ENCODE results near the gene CYP4F3.
A peak's percentile ranks its signal among the peaks of the same experiment; 100 is the strongest.
"Not testable (repeated sequence)": the region's sequence is repeated elsewhere in the genome, so short reads cannot be mapped to it uniquely, and the experiment has no call there.

The CYP4F3 gene, protein sequence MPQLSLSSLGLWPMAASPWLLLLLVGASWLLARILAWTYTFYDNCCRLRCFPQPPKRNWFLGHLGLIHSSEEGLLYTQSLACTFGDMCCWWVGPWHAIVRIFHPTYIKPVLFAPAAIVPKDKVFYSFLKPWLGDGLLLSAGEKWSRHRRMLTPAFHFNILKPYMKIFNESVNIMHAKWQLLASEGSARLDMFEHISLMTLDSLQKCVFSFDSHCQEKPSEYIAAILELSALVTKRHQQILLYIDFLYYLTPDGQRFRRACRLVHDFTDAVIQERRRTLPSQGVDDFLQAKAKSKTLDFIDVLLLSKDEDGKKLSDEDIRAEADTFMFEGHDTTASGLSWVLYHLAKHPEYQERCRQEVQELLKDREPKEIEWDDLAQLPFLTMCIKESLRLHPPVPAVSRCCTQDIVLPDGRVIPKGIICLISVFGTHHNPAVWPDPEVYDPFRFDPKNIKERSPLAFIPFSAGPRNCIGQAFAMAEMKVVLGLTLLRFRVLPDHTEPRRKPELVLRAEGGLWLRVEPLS

DNA sequence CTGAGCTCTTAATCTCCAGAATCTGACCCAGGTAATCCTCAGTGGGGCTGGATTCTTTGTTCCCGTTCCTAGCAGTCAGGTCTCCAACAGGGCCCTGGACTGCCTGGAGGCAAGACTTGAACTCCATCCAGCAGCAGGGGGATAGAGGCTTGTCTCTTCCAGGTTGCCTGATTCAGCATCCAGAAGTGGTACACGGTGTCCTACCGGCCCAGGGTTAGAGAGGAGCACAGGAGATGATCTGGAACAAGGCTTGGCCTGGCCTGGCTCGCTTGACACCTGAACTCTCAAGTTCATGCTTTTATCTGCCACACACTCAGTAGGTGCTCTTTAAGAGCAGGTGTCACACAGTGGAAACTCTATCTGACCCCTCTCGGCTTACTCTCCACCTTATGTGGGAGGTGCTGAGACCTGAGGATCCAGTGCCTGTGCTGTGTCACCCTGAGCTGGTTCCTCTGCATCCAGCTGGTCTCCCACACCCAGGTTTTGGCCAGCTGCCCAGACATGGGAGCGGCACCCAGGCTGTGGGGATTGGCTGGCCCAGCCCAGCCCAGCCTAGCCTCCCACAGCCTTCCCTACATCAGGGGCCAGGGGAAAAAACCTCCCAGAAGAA, at the start of gene CYP4F3:
Gene CYP4F3 (plus strand): TSS at position 604 of the 610 bp plus-strand sequence. CDS start 519 bp downstream, outside the sequence.
- no peak for DNase-seq

DNA sequence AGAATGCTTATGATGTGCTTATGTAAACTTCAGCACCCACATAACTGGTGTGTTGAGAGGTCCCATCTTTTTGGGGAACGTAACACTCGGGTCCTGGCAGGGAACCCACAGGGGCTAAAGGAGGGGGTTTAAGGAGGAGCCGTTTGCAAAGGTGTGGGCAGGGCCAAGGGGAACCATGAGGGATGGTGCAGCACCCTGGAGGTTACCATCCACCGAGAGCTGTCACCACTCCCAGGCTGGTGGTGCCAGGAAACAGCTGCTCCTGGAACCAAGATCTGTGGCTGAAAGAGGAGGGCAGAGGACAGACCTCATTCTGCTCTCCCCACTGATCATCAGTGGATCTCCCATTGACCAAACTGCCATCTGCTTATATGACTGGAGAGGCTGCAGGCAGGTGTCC, 48.9 kb upstream of the CYP4F3 start:
- no peak for DNase-seq

DNA sequence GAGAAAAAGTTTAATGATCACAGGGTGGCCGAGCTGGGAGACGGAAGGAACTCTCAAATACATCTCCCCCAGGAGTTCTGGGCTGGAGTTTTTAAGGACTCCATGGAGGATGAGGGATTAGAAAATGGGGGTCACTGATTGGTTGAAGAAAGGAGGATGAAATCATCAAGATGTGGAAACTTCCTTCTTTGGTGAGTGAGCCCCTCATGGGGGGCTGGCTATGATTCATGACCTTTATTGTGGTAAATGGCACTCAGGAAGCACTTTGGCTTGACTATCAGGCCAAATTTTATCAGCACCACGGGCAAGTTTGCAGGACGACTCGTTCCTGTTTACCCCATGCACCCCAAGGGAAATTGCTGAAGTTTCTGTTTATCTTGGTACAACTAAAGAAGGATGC, 48.2 kb upstream of the CYP4F3 start:
- DNase-seq, result not testable (repeated sequence)

DNA sequence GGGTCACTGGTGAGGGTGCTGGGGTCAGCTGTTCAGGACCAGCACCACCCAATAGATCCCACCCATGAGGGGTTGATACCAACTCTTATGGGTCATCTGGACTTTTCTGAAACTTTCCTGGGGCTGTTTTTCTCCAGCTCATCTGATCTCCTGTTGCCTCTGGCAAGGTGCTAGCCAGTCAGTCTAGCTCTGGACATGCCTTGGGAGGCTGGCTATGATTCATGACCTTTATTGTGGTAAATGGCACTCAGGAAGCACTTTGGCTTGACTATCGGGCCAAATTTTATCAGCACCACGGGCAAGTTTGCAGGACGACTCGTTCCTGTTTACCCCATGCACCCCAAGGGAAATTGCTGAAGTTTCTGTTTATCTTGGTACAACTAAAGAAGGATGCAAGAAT, 46.9 kb upstream of the CYP4F3 start:
- not testable (repeated sequence) for DNase-seq

DNA sequence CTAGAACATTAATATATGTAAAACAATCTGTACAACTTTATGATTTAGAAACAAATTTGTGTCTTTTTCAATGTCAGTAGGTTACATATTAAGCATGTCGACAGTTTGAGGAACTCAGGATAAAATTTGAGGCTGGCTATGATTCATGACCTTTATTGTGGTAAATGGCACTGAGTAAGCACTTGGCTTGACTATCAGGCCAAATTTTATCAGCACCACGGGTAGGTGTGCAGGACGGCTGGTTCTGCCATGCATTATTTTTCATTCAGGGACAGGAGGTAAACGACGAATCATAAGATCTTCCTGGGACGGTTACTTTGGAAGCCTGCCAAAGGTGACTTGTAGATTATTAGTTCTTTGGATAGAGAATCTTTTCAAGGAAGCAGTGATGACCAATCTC, 45.6 kb upstream of the CYP4F3 start:
- no peak for DNase-seq

DNA sequence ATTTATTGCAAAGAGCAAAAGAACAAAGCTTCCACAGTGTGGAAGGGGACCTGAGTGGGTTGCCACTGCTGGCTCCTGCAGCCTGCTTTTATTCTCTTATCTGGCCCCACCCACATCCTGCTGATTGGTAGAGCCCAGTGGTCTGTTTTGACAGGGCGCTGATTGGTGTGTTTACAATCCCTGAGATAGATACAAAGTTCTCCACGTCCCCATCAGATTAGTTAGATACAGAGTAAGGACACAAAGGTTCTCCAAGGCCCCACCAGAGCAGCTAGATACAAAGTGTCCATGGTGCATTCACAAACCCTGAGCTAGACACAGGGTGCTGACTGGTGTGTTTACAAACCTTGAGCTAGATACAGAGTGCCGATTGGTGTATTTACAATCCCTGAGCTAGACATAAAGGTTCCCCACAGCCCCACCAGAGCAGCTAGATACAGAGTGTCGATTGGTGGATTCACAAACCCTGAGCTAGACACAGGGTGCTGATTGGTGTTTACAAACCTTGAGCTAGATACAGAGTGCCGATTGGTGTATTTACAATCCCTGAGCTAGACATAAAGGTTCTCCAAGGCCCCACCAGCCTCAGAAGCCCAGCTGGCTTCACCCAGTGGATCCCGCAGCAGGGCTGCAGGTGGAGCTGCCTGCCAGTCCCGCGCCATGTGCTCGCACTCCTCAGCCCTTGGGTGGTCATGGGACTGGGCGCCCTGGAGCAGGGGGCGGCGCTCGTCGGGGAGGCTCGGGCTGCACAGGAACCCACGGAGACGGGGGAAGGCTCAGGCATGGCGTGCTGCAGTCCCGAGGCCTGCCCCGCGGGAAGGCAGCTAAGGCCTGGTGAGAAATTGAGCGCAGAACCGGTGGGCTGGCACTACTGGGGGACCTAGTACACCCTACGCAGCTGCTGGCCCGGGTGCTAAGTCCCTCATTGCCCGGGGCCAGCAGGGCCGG, 32.4 kb upstream of the CYP4F3 start:
- DNase-seq, result not testable (repeated sequence)

DNA sequence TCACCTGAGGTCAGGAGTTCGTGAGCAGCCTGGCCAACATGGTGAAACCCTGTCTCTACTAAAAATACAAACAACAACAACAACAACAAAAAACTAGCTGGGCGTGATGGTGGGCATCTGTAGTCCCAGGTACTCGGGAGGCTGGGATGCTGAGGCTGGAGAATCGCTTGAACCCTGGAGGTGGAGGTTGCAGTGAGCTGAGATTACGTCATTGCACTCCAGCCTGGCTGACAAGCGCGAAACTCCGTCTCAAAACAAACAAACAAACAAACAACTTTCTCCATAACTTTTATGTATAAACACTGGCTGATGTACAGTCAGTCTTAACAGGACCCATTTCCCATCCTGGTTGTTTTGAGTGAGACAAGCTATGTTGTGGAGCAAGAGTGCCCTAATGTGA, 31.4 kb upstream of the CYP4F3 start:
- DNase-seq, result no peak

DNA sequence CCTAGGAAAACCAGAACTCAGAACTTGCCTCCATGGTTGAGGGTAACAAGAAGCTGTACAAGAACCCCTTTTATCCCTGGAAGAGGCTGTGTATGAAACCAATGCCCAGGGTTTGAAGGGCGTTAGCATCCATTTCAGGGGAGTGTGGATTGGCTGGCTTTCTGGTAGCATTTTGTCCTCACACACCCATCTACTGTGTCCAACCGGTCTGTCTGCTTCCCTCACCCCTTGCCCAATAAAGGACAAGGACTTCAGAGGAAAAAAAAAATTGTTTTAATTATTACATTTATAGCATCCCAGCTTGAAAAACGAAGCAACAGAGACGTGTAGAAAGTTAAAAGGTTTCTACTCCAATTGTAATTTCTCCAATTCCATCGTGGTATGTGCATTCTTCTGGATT, 28.4 kb upstream of the CYP4F3 start:
- DNase-seq, result no peak

DNA sequence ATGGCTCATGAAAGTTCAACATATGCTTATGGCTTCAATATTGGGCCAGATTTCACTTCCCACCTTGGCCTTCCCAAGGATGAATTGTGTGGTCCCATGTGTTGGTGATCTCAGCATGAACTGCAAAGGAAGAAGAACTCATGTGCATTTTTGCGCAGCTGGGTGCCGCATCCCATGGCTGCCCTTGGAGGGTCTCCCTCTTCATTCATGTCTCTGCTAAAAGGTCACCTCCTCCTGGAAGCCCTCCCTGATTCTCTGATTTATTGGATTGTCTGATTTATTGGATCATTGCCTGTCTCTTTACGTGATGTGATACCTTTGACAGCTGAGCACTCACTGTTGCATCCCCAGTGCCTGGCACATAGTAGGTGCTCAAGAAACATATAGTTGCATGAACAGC, 27.4 kb upstream of the CYP4F3 start:
- no peak for DNase-seq

DNA sequence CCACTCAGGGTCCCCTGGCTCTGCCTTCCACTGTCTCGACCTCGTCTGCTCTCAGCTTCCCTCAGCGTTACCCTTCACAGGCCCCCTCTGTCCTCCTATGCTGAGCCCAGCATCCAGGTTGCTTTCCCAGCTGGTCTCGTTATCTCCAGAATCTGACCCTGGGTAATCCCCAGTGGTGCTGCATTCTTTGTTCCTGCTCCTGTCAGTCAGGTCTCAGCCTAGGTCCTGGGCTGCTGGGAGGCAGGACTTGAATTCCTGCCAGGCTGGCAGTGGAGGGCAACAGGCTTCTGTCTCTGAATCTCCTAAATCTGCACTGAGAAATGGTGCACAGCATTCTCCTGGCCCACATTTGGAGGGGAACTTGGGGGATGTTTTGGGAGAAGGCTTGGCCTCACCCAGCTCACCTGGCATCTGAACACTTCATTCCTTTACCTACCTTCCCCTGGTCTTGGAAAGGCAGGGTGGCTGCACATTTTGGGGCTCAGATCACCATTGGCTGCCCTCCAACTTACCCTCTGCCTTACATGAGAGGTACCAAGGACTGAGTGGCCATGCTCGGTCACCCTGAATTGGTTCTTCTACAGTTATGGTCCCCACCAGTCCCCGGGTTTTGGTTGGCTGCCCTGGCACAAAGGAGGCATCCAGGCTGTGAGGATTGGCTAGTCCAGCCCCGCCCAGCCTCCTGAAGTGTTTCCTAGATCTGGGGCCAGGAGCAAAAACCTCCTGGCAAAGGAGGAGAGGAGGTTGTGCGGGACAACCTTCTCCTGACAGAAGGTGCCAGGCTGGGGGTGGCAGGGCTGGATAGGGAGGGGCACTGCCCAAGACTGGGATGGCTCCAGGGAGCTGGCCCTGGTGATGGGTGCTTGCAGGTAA, 26.0 kb upstream of the CYP4F3 start, which contains the start of gene CYP4F8:
Gene CYP4F8 (plus strand): TSS at position 712 of the 873 bp plus-strand sequence. CDS start 399 bp downstream, outside the sequence.
- no peak for DNase-seq

DNA sequence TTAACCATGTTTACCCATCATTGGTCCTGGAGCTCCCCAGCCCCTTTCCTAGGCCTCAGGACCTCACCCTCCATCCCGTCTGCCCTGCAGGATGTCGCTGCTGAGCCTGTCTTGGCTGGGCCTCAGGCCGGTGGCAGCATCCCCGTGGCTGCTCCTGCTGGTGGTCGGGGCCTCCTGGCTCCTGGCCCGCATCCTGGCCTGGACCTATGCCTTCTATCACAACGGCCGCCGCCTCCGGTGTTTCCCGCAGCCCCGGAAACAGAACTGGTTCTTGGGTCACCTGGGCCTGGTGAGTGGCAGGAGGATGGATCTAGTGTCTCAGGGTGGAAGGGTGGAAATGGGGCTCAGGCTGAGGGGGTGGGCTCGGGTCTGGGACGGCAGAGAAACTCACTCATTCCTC, 25.2 kb upstream of the CYP4F3 start:
- no peak for DNase-seq

DNA sequence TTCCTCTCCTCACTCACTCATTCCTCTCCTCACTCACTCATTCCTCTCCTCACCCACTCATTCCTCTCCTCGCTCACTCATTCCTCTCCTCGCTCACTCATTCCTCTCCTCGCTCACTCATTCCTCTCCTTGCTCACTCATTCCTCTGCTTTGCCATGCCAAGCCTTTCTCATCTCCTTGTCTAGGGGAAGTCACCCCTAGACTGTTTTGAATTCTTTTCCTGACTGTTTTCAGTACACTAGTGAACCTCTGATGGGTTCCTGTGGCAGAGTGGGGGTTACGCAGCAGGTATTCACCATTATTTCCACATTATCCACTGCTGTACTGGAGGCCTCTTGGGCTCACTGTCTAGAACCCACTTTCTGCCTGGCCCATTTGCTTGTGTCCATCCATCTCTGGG, 24.5 kb upstream of the CYP4F3 start:
- DNase-seq, result no peak

DNA sequence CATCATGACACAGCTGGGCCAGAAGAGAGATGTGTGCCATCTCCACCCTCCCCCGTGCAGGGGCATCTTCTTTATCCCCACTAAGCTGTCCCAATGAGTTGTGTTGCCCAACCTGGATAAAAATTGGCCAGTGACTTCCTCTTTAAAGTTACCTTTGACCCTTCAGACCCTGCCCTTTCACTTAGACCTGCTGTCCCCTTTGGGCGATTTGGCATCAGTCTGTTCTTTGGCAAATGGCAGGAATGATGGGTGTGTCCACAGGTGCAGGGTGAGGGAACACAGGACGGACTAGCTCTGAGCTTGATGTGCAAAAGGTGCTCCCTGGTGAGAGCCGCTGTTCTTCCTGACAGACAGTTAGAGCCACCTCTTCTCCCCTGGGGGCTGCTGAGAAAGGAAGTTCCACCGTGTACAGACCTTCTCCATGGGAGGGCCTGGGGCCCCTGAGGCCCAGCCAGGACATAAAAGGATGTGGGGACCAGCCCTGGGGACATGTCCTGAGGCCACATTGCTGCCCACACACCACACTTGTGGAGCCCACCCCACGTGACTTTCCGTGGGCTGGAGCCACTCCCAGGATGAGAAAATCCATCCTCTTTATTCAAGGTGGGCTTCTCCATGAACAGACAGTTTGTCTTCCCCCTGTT, 23.9 kb upstream of the CYP4F3 start:
- no peak for DNase-seq

DNA sequence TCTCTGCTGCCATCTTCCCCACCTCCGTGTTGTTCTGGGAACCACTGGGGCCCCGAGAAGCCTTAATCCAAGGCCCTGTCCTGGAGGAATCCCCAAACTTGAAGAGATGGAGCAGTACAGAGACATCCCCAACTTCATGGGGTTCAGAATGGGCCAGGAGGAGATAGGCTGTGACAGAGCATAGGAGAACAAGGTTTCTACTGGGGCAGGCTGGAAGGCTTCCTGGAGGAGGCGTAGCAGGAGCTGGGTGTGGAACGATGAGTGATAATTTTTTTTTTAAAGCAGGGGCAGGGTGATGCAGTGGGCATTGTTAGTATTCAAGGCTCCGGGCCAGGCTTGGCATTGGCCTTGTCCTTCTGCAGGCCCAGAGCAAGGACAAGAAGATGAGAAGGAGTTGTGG, 22.4 kb upstream of the CYP4F3 start:
- no peak for DNase-seq

DNA sequence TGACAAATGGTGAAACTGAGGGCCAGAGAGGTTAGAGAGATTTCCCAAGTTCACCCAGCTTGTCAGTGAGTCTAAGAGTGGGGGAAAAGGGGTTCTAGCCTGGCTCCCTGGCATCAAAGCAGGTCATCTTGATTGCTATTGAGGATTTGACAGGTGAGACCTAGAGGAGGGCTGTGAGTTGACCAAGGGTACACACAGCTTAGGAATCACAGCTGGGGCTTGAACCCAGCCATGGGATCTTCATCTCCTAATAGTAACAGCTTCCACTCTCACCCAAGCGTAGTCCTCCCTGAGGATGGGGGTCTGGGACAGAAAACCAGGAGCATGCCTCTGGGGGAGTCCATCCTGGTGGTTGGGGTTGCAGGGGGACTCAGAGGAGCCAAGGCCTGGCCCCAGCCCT, 18.9 kb upstream of the CYP4F3 start:
- no peak for DNase-seq

DNA sequence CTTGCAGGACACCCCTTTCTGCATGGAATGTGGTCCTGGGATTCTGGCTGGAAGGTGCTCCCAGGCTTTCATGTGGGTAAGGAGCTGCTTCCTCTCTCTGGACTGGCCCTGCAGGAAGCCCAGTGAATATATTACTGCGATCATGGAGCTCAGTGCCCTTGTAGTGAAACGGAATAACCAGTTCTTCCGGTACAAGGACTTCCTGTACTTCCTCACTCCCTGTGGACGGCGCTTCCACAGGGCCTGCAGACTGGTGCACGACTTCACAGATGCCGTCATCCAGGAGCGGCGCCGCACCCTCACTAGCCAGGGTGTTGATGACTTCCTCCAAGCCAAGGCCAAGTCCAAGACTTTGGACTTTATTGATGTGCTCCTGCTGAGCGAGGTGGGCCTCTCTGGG, 17.7 kb upstream of the CYP4F3 start:
- no peak for DNase-seq

DNA sequence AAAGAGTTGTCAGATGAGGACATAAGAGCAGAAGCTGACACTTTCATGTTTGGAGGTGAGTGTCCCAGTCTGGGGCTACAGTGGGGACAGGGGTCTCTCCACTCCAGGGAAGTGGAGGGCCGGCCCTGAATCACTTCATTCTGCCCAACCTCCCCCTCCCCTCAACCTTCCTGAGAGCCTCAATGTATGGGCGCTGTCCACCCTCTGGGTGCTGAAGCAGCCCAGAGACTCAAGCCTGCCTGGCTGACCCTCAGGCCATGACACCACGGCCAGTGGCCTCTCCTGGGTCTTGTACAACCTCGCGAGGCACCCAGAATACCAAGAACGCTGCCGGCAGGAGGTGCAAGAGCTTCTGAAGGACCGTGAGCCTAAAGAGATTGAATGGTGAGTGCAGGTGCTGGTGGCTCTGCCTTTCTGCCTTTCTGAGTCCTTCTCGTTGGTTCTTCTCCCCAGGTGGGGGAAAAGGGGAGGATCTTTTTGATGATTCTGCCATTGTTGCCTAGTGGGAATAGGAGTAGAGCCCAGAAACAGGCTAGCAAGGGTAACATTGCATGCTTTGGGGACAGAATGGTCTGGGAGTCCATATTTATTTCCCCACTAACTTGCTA, 16.9 kb upstream of the CYP4F3 start:
- no peak for DNase-seq

DNA sequence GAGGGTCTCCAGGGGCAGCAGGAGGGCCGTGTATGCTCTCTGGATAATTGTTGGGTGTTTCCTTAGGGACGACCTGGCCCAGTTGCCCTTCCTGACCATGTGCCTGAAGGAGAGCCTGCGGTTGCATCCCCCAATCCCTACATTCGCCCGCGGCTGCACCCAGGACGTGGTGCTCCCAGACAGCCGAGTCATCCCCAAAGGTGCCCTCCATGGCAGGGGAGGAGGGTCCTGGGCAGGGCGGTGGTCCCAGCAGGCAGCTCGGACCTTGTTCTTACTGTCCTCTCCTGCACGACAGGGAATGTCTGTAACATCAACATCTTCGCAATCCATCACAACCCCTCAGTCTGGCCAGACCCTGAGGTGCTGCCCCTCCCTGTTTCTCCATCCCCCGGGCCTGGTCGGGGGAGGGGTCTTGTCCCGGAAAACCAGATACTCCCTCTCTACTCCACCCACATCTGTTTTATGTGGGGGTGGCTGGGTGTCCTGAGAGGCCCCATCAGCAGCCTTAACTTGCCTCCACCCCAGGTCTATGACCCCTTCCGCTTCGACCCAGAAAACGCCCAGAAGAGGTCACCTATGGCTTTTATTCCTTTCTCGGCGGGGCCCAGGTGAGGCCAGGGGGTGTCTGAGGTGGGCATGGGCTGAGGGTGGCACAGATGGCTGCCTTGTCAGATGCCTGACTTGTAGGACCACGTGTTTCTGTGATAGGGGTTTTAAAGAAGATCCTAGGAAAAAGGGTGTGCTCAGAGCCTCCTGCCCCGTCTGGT, 12.3 kb upstream of the CYP4F3 start:
- DNase-seq, result no peak

DNA sequence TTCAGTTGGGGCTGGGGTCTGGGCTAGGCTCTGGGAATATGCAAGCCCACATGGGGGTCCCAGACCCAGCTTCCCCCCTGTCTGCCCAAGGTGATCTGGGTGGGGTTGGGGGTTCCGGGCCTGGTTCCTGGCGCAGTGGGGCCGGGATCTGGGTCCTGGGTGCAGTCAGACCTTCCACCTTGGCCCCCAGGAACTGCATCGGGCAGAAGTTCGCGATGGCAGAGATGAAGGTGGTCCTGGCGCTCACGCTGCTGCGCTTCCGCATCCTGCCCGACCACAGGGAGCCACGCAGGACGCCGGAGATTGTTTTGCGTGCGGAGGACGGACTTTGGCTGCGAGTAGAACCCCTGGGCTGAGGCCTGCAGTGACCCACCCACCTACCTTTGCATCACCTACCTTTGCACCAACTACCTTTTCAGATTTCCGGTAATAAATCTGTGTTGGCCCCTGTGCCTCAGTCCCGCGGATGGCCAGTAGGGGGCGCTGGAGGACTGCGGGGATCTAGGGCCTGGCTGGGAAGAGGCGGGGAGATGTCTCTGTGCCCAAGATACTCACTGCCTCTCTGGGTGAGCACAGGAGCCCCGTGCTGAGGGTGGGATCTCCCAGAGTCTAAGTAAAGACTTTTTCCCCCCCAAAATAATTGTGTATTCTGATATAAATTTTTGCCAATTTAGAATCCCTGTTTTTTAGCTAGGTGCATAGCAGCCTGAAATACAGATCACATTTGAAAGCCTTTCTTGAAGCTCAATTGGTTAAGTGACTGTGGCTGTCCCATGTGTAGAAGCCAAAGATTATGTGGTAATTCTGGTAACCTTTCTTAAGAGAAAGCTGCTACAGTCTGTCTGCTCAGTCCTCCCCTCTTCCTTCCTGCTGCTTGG, 11.5 kb upstream of the CYP4F3 start:
- DNase-seq, result peak; percentile 6

All from NCI-H2081 treated with DMSO at 0.1 percent for 48 hours (cell line).